ENCODE data around the gene STXBP6. TPM values are rescaled to one million over a fixed set of nuclear protein-coding genes. Genes with fewer than 3 reads are reported as not detected.
A peak's percentile ranks its signal among the peaks of the same experiment; 100 is the strongest.
"Not testable (repeated sequence)": the region's sequence is repeated elsewhere in the genome, so short reads cannot be mapped to it uniquely, and the experiment has no call there.

STXBP6 gene
- total and polyA plus RNA-seq, 8 donors, result 17.2 to 54.1 (median 47.1) TPM

GRCh38 chr14:24803933-24804494, 245.9 kb downstream of the STXBP6 start:
- Histone ChIP-seq H3K36me3 (no peaks in the 10 kb centered on the region), H3K27ac (peak overlapping the region in 1 of 2 donors; percentile 11), H3K4me1 (no peaks in the 10 kb centered on the region), H3K9me3 (no peaks in the 10 kb centered on the region), H3K4me3 (no peak overlapping the region), H3K27me3 (no peaks in the 10 kb centered on the region)
- no peak for TF ChIP-seq CTCF (IDR thresholded peaks at IDR 0.05)
- DNase-seq (no peak), ATAC-seq (no peak)
- intact Hi-C loops (cut with DNase I), result no loop called here

- H3K4me3 ChIP-seq; DNase-seq; H3K4me1 ChIP-seq; H3K27ac ChIP-seq; H3K36me3 ChIP-seq; H3K9me3 ChIP-seq; ATAC-seq; H3K27me3 ChIP-seq; intact Hi-C loops (cut with DNase I): not testable (repeated sequence)
Observed at GRCh38 chr14:24803426-24803825, 246.5 kb downstream of the STXBP6 start.

- Histone ChIP-seq H3K9me3 (no peaks in the 10 kb centered on the region), H3K27ac (no peak overlapping the region), H3K36me3 (no peaks in the 10 kb centered on the region), H3K4me1 (no peaks in the 10 kb centered on the region), H3K27me3 (no peaks in the 10 kb centered on the region), H3K4me3 (no peak overlapping the region)
- DNase-seq, result no peak
- intact Hi-C loops (cut with DNase I), result no loop called here
- no peak for TF ChIP-seq CTCF (IDR thresholded peaks at IDR 0.05)
- ATAC-seq, result no peak
Observed at GRCh38 chr14:24802236-24802635, 247.7 kb downstream of the STXBP6 start.

- no peak for TF ChIP-seq CTCF (IDR thresholded peaks at IDR 0.05)
- no peak for ATAC-seq
- intact Hi-C loops (cut with DNase I), result no loop called here
- no peaks in the 10 kb centered on the region for H3K9me3 ChIP-seq
- no peaks in the 10 kb centered on the region for H3K27me3 ChIP-seq
- H3K27ac ChIP-seq, result no peak overlapping the region
- H3K4me3 ChIP-seq, result no peak overlapping the region
- no peaks in the 10 kb centered on the region for H3K36me3 ChIP-seq
- H3K4me1 ChIP-seq, result no peaks in the 10 kb centered on the region
- no peak for DNase-seq
Observed at GRCh38 chr14:24801024-24801423, 248.9 kb downstream of the STXBP6 start.

- no peaks in the 10 kb centered on the region for H3K4me1 ChIP-seq
- H3K4me3 ChIP-seq, result no peak overlapping the region
- no peaks in the 10 kb centered on the region for H3K27me3 ChIP-seq
- H3K36me3 ChIP-seq, result no peaks in the 10 kb centered on the region
- no peaks in the 10 kb centered on the region for H3K9me3 ChIP-seq
- TF ChIP-seq CTCF (IDR thresholded peaks at IDR 0.05), result no peak
- no peak for ATAC-seq
- DNase-seq, result no peak
- H3K27ac ChIP-seq, result no peak overlapping the region
- intact Hi-C loops (cut with DNase I), result no loop called here
Observed at GRCh38 chr14:24798911-24799462, 251.0 kb downstream of the STXBP6 start.

GRCh38 chr14:24795406-24795805, 254.5 kb downstream of the STXBP6 start:
- Histone ChIP-seq H3K4me3 (no peak overlapping the region), H3K9me3 (no peaks in the 10 kb centered on the region), H3K27me3 (no peaks in the 10 kb centered on the region), H3K36me3 (no peaks in the 10 kb centered on the region), H3K4me1 (no peaks in the 10 kb centered on the region), H3K27ac (no peak overlapping the region)
- TF ChIP-seq CTCF (IDR thresholded peaks at IDR 0.05), result no peak
- DNase-seq (no peak), ATAC-seq (no peak)
- intact Hi-C loops (cut with DNase I), result no loop called here
